Ovary (tissue), 3 donors: ENCODE data around the gene AQP9.

Experiments used
- CTCF ChIP-seq, 3 donors: fragments of 450-650 bp in 2 of 3; fragments of 200-600 bp in 1 of 3; IDR thresholded peaks; one replicate each; pipeline versions ENCODE4 v1.5.1 to v1.8.0; 2016 to 2022; ENCODE audit warnings: antibody characterized with exemption in 3 of 3, mild to moderate bottlenecking in 1 of 3
- EP300 ChIP-seq: sonication (generic); formaldehyde crosslinking; IDR thresholded peaks from one replicate; pipeline ENCODE4 v1.6.1; 2017; ENCODE audit warnings: antibody characterized with exemption
- POLR2A ChIP-seq: fragments of 450-650 bp; IDR thresholded peaks from one replicate; pipeline ENCODE4 v1.6.1; 2017; ENCODE audit warnings: antibody characterized with exemption, mild to moderate bottlenecking, moderate library complexity
- donor health status: DM: no; HTN: no; CAD: no.

GRCh38 chr15:58233341-58233740 is 95.2 kb downstream of the AQP9 start:
- TF ChIP-seq POLR2A (no peak), CTCF (IDR thresholded peaks at IDR 0.05) (no peak), EP300 (no peak)
